HCT116 (cell line): ENCODE data around the gene RAI1. TPM values are rescaled to one million over a fixed set of nuclear protein-coding genes. Genes with fewer than 3 reads are reported as not detected.

Source experiments
- ATAC-seq: fragments of 200-7000 bp; cut with Tn5 transposase; 2 replicates; pipeline ENCODE4 v1.9.1; 2020; ENCODE audit warnings: mild to moderate bottlenecking, moderate library complexity
- BruUV-seq: library from RNA; stranded (reverse); fragments of 400-500 nt; replicated peaks from 2 replicates; lab custom pipeline; 2021; lab: Mats Ljungman, UMichigan
- CTCF ChIA-PET: fragments of 300-600 bp; sonication (Branson Sonifier 250); formaldehyde crosslinking; loops from one replicate; lab custom pipeline; 2021; ENCODE audit warnings: antibody characterized with exemption; lab: Charles Lee
- POLR2A ChIA-PET: fragments of 300-600, 350-600 bp; sonication (Branson Sonifier 250); formaldehyde crosslinking; loops from one replicate; lab custom pipeline; 2021; ENCODE audit warnings: antibody characterized with exemption; lab: Charles Lee
- RAD21 ChIA-PET, 2 experiments: fragments of 300-600 bp; sonication (Branson Sonifier 250); formaldehyde crosslinking; loops; one replicate each; lab custom pipeline; 2023; ENCODE audit warnings: low total read pairs in 2 of 2; ENCODE audit not compliant: uncharacterized antibody in 2 of 2, unreplicated experiment in 2 of 2, low non-redundant PET in 1 of 2; lab: Charles Lee
- DNase-seq: peaks from one replicate; pipeline ENCODE4 v3.0.0-alpha.2; 2010; ENCODE audit warnings: low read depth, low spot score
- H2AFZ ChIP-seq: fragments of 200-600 bp; shearing (Covaris generic), sonication (generic); 2 replicates; pipeline ENCODE4 v1.6.1; 2017; ENCODE audit warnings: low read depth, mixed run types, mixed read lengths, antibody characterized with exemption, low read length; ENCODE audit not compliant: poor library complexity, severe bottlenecking
- H3K27ac ChIP-seq: 2 replicates; pipeline ENCODE4 v1.5.1; 2012; ENCODE audit warnings: low read depth, low read length
- H3K27me3 ChIP-seq: fragments of 200-600 bp; sonication (generic); 2 replicates; pipeline ENCODE4 v1.6.1; 2016; ENCODE audit warnings: mixed run types, low read length, mixed read lengths; ENCODE audit not compliant: insufficient read depth
- H3K36me3 ChIP-seq, 2 experiments: fragments of 200-500 bp in 1 of 2; fragments of 200-600 bp in 1 of 2; sonication (Bioruptor generic) in 1 of 2; sonication (generic) in 1 of 2; 2 replicates each; pipeline versions ENCODE4 v1.5.1 to v1.6.1; 2014 to 2016; ENCODE audit warnings: low read length in 2 of 2, inconsistent platforms in 1 of 2, mixed read lengths in 1 of 2, mixed run types in 1 of 2; ENCODE audit not compliant: insufficient read depth in 2 of 2, control insufficient read depth in 1 of 2
- H3K4me1 ChIP-seq, 2 experiments: fragments of 200-600 bp in 1 of 2; sonication (generic) in 1 of 2; 2 replicates each; pipeline versions ENCODE4 v1.5.1 to v1.6.1; 2012 to 2017; ENCODE audit warnings: low read length in 2 of 2, inconsistent platforms in 1 of 2, mild to moderate bottlenecking in 1 of 2, mixed read lengths in 1 of 2, mixed run types in 1 of 2, moderate library complexity in 1 of 2; ENCODE audit not compliant: insufficient read depth in 2 of 2, control insufficient read depth in 1 of 2
- H3K4me2 ChIP-seq: fragments of 200-600 bp; sonication (generic); 2 replicates; pipeline ENCODE4 v1.6.1; 2017; ENCODE audit warnings: mixed run types, low read length, mixed read lengths
- H3K4me3 ChIP-seq, 2 experiments: fragments of 200-600 bp in 1 of 2; sonication (generic) in 1 of 2; replicated peaks in 1 of 2; 2 replicates each; pipeline ENCODE4 v1.5.1; 2011 to 2016; ENCODE audit warnings: low read length in 2 of 2, control low read depth in 1 of 2, low read depth in 1 of 2, mild to moderate bottlenecking in 1 of 2, mixed read lengths in 1 of 2, mixed run types in 1 of 2
- H3K79me2 ChIP-seq: fragments of 200-600 bp; sonication (generic); 2 replicates; pipeline ENCODE4 v1.6.1; 2017; ENCODE audit warnings: mild to moderate bottlenecking, mixed run types, low read length, moderate library complexity, mixed read lengths; ENCODE audit not compliant: insufficient read depth
- H3K9ac ChIP-seq: fragments of 200-600 bp; sonication (generic); 2 replicates; pipeline ENCODE4 v1.6.1; 2016; ENCODE audit warnings: low read length, mixed read lengths
- H3K9me2 ChIP-seq: fragments of 200-600 bp; sonication (generic), shearing (Covaris generic); 2 replicates; pipeline ENCODE4 v1.6.1; 2017; ENCODE audit warnings: mixed run types, mild to moderate bottlenecking, moderate library complexity; ENCODE audit not compliant: insufficient read depth
- H3K9me3 ChIP-seq, 2 experiments: fragments of 200-500 bp in 1 of 2; fragments of 200-600 bp in 1 of 2; sonication (Bioruptor generic) in 1 of 2; sonication (generic) in 1 of 2; 2 replicates each; pipeline ENCODE4 v1.6.1; 2014 to 2017; ENCODE audit warnings: low read length in 2 of 2, mixed read lengths in 2 of 2, inconsistent platforms in 1 of 2, low read depth in 1 of 2, mild to moderate bottlenecking in 1 of 2, mixed run types in 1 of 2, moderate library complexity in 1 of 2; ENCODE audit not compliant: control insufficient read depth in 1 of 2, insufficient read depth in 1 of 2
- H4K20me1 ChIP-seq: fragments of 200-600 bp; sonication (generic), shearing (Covaris generic); 2 replicates; pipeline ENCODE4 v1.6.1; 2017; ENCODE audit warnings: mixed run types, mild to moderate bottlenecking, moderate library complexity; ENCODE audit not compliant: insufficient read depth
- CBX3 ChIP-seq: IDR thresholded peaks from 2 replicates; pipeline ENCODE4 v1.6.1; 2012; ENCODE audit warnings: low read depth
- CEBPB ChIP-seq: IDR thresholded peaks from 2 replicates; pipeline ENCODE4 v1.6.1; 2012; ENCODE audit warnings: low read depth
- CTCF ChIP-seq, 3 experiments: fragments of 200-600 bp in 1 of 3; sonication (generic) in 1 of 3; IDR thresholded peaks in 2 of 3; conservative IDR thresholded peaks in 1 of 3; 2 replicates each; pipeline ENCODE4 v1.5.1; 2012 to 2017; ENCODE audit warnings: low read depth in 2 of 3, low read length in 2 of 3, antibody characterized with exemption in 1 of 3, borderline replicate concordance in 1 of 3, control low read depth in 1 of 3, mild to moderate bottlenecking in 1 of 3, mixed read lengths in 1 of 3, mixed run types in 1 of 3, moderate library complexity in 1 of 3; ENCODE audit not compliant: insufficient read depth in 1 of 3
- ELF1 ChIP-seq: IDR thresholded peaks from 2 replicates; pipeline ENCODE4 v1.6.1; 2012; ENCODE audit warnings: low read depth, borderline replicate concordance
- EZH2phosphoT487 ChIP-seq: fragments of 200-600 bp; IDR thresholded peaks from 2 replicates; pipeline ENCODE4 v1.6.1; 2018; ENCODE audit warnings: antibody characterized with exemption, borderline replicate concordance
- FOSL1 ChIP-seq: IDR thresholded peaks from 2 replicates; pipeline ENCODE4 v1.6.1; 2012; ENCODE audit warnings: low read depth
- JUND ChIP-seq: IDR thresholded peaks from 2 replicates; pipeline ENCODE4 v1.6.1; 2012
- MAX ChIP-seq: IDR thresholded peaks from 2 replicates; pipeline ENCODE4 v1.6.1; 2012
- POLR2AphosphoS5 ChIP-seq: IDR thresholded peaks from 2 replicates; pipeline ENCODE4 v1.6.1; 2011; ENCODE audit warnings: mild to moderate bottlenecking, low read depth, low read length, moderate library complexity
- RAD21 ChIP-seq: IDR thresholded peaks from 2 replicates; pipeline ENCODE4 v1.6.1; 2012; ENCODE audit warnings: low read depth, mild to moderate bottlenecking
- SIN3A ChIP-seq: IDR thresholded peaks from 2 replicates; pipeline ENCODE4 v1.6.1; 2012; ENCODE audit warnings: low read depth
- SP1 ChIP-seq: IDR thresholded peaks from 2 replicates; pipeline ENCODE4 v1.6.1; 2012; ENCODE audit warnings: low read depth
- SRF ChIP-seq: IDR thresholded peaks from 2 replicates; pipeline ENCODE4 v1.6.1; 2012; ENCODE audit warnings: low read depth
- YY1 ChIP-seq: IDR thresholded peaks from 2 replicates; pipeline ENCODE4 v1.6.1; 2011; ENCODE audit warnings: low read length, low read depth, moderate library complexity, mild to moderate bottlenecking; ENCODE audit not compliant: insufficient replicate concordance; ENCODE audit errors: extremely low read depth
- ZBTB33 ChIP-seq: IDR thresholded peaks from 2 replicates; pipeline ENCODE4 v1.6.1; 2011; ENCODE audit warnings: mild to moderate bottlenecking, low read length, moderate library complexity; ENCODE audit not compliant: insufficient replicate concordance; ENCODE audit errors: extremely low read depth
- intact Hi-C: fragments of 100-400 bp; cut with micrococcal nuclease; formaldehyde crosslinking; loops from 2 replicates; pipeline ENCODE4 v1.10.0; 2022
- total RNA-seq: library from RNA; stranded (reverse); gene quantifications from one replicate; pipeline ENCODE4 v1.2.1, GENCODE V29; 2021; ENCODE audit not compliant: unreplicated experiment

RAI1 gene
- total RNA-seq, 1 experiment from 2014 or later: 38.5 TPM

- H3K4me2 ChIP-seq: peak overlapping the region; percentile 91
- H2AFZ ChIP-seq: no peak overlapping the region
- TF ChIP-seq SIN3A (no peak), CTCF (IDR thresholded peaks at IDR 0.05 in 2 of 3, conservative IDR thresholded peaks at IDR 0.05 in 1 of 3; ENCODE audit: borderline replicate concordance in 1 of 3, insufficient read depth in 1 of 3, low read depth in 2 of 3, low read length in 2 of 3) (peak in 2 of 3 experiments; percentile 37 to 47; a peak in 3 of 6 replicates)
- no peaks in the 10 kb centered on the region for H3K36me3 ChIP-seq
- H3K9me2 ChIP-seq: no peaks in the 10 kb centered on the region
- RAD21 ChIA-PET: no interaction called here
- H3K4me1 ChIP-seq: peaks cover 48 to 64% of the 10 kb centered on the region in 2 experiments
- H3K27ac ChIP-seq: peak overlapping the region; percentile 19; the same call in 1 of the 2 replicates
- no peaks in the 10 kb centered on the region for H3K9me3 ChIP-seq
- no peaks in the 10 kb centered on the region for H3K27me3 ChIP-seq
- intact Hi-C loops: loop anchor here (10.0 kb wide), 1 partner anchor 100 kb away; the partner anchor contains the start of gene RAI1
- peak overlapping the region; percentile 26 for H3K9ac ChIP-seq
- peak; percentile 47 for ATAC-seq
- POLR2A ChIA-PET: interaction anchor here (0.6 kb wide), 1 partner anchor 24 kb away, joined by 4 read pairs; no protein-coding TSS in a partner anchor
- no peak for DNase-seq
- H3K4me3 ChIP-seq: no peak overlapping the region
- H4K20me1 ChIP-seq: no peaks in the 10 kb centered on the region; the same call in 1 of the 2 replicates
- BruUV-seq: no TSS peak
- H3K79me2 ChIP-seq: peaks cover 37% of the 10 kb centered on the region
- CTCF ChIA-PET: no interaction called here
Observed at GRCh38 chr17:17784657-17785267, 103.5 kb downstream of the RAI1 start.

GRCh38 chr17:17785407-17785806 lies 104.1 kb downstream of the RAI1 start:
- Histone ChIP-seq H3K9me3 (no peaks in the 10 kb centered on the region), H3K36me3 (no peaks in the 10 kb centered on the region), H3K27me3 (no peaks in the 10 kb centered on the region), H3K27ac (no peak overlapping the region), H3K9ac (0 out of 2 replicates have a peak overlapping the region, but pooled peaks have one; percentile 26), H3K9me2 (no peaks in the 10 kb centered on the region), H2AFZ (no peak overlapping the region), H3K4me1 (peaks cover 45 to 62% of the 10 kb centered on the region in 2 experiments), H4K20me1 (no peaks in the 10 kb centered on the region; the same call in 1 of the 2 replicates), H3K79me2 (peaks cover 42% of the 10 kb centered on the region), H3K4me3 (no peak overlapping the region), H3K4me2 (peak overlapping the region; percentile 91)
- intact Hi-C loops: loop anchor here (10.0 kb wide), 1 partner anchor 101 kb away; the partner anchor contains the start of gene RAI1
- DNase-seq (no peak), ATAC-seq (no peak)
- POLR2A ChIA-PET: no interaction called here
- RAD21 ChIA-PET: no interaction called here
- CTCF ChIA-PET: no interaction called here
- TF ChIP-seq POLR2AphosphoS5 (no peak), ELF1 (no peak), CEBPB (no peak), SRF (no peak), FOSL1 (no peak), SP1 (no peak), RAD21 (no peak), CBX3 (no peak), YY1 (no peak), MAX (no peak), JUND (no peak), EZH2phosphoT487 (no peak), ZBTB33 (no peak)
- no TSS peak for BruUV-seq
